A549 (cell line): ENCODE data around the gene IL20RA. TPM values are rescaled to one million over a fixed set of nuclear protein-coding genes. Genes with fewer than 3 reads are reported as not detected.

ENCODE experiments used
- ATAC-seq, 2 experiments: fragments of 200-7000 bp in 1 of 2; fragments of >200 bp in 1 of 2; cut with Nextera tagmentation in 1 of 2; cut with Tn5 transposase in 1 of 2; 3 replicates each; pipeline versions ENCODE4 v1.8.0 to v1.9.1; 2018 to 2020; ENCODE audit warnings: mild to moderate bottlenecking in 1 of 2, moderate library complexity in 1 of 2
- CTCF ChIA-PET: fragments of 300-600 bp; sonication (Branson Sonifier 250); formaldehyde crosslinking; extraction: SDS; loops from one replicate; lab custom pipeline; 2021; ENCODE audit warnings: antibody characterized with exemption, inconsistent platforms; lab: Yijun Ruan, JAX
- POLR2A ChIA-PET: fragments of 350-600 bp; formaldehyde crosslinking; extraction: SDS; loops from one replicate; lab custom pipeline; 2021; ENCODE audit warnings: antibody characterized with exemption, inconsistent platforms; lab: Yijun Ruan, JAX
- DNase-seq, 2 experiments: peaks; one replicate each; pipeline versions ENCODE4 v3.0.0 to v3.0.0-alpha.2; 2011 to 2016; ENCODE audit warnings: low read depth in 1 of 2, low spot score in 1 of 2
- FAIRE-seq: peaks from 2 replicates; lab custom pipeline; 2011; peaks lifted over from hg19 to GRCh38; lab: Jason Lieb, UNC
- H3K27ac ChIP-seq, 2 experiments: fragments of >200 bp; sonication (Bioruptor Twin); formaldehyde crosslinking; 3 replicates each; pipeline ENCODE4 v1.5.1; 2016 to 2017
- H3K4me1 ChIP-seq: fragments of >200 bp; sonication (Bioruptor Twin); formaldehyde crosslinking; 3 replicates; pipeline ENCODE4 v1.6.1; 2016
- H3K4me2 ChIP-seq: fragments of >200 bp; sonication (Bioruptor Twin); formaldehyde crosslinking; 3 replicates; pipeline ENCODE4 v1.6.1; 2016
- H3K4me3 ChIP-seq: fragments of >200 bp; sonication (Bioruptor Twin); formaldehyde crosslinking; 3 replicates; pipeline ENCODE4 v1.5.1; 2016
- H3K9me3 ChIP-seq: fragments of >200 bp; sonication (Bioruptor Twin); formaldehyde crosslinking; 3 replicates; pipeline ENCODE4 v1.6.1; 2016
- BHLHE40 ChIP-seq: IDR thresholded peaks from 2 replicates; pipeline ENCODE4 v1.6.1; 2012; ENCODE audit warnings: low read depth, low read length, inconsistent platforms
- CBX2 ChIP-seq: fragments of 200-600 bp; sonication (generic); IDR thresholded peaks from 2 replicates; pipeline ENCODE4 v1.6.1; 2016; ENCODE audit warnings: low read depth, mild to moderate bottlenecking, borderline replicate concordance
- CBX8 ChIP-seq: fragments of 200-600 bp; sonication (generic); IDR thresholded peaks from 2 replicates; pipeline ENCODE4 v1.6.1; 2016
- CHD2 ChIP-seq: fragments of 150-350 bp; IDR thresholded peaks from 2 replicates; pipeline ENCODE4 v1.6.1; 2014; ENCODE audit warnings: low read length; ENCODE audit not compliant: partially characterized antibody
- CHD4 ChIP-seq: fragments of 200-600 bp; sonication (generic); IDR thresholded peaks from 2 replicates; pipeline ENCODE4 v1.6.1; 2016; ENCODE audit warnings: antibody characterized with exemption, mild to moderate bottlenecking, borderline replicate concordance
- EP300 ChIP-seq, 2 experiments: fragments of >200 bp; sonication (Bioruptor Twin); formaldehyde crosslinking; IDR thresholded peaks; 2 replicates in 1 of 2; 3 replicates in 1 of 2; pipeline ENCODE4 v1.6.1; 2016 to 2017
- FOSL2 ChIP-seq, 2 experiments: fragments of 450-650 bp in 1 of 2; fragments of >200 bp in 1 of 2; sonication (Bioruptor Twin) in 1 of 2; formaldehyde crosslinking; IDR thresholded peaks; 2 replicates each; pipeline versions ENCODE4 v1.5.0 to v1.6.1; 2016 to 2020; ENCODE audit warnings: mild to moderate bottlenecking in 1 of 2, moderate library complexity in 1 of 2
- HDAC2 ChIP-seq: fragments of 200-600 bp; sonication (generic); IDR thresholded peaks from 2 replicates; pipeline ENCODE4 v1.6.1; 2016
- HOXB13 ChIP-seq: fragments of 250-450 bp; sonication (Bioruptor Pico); IDR thresholded peaks from 2 replicates; pipeline ENCODE4 v1.5.0; 2020; ENCODE audit warnings: low read depth, mild to moderate bottlenecking, moderate library complexity
- JUNB ChIP-seq: fragments of >200 bp; sonication (Bioruptor Twin); formaldehyde crosslinking; IDR thresholded peaks from 2 replicates; pipeline ENCODE4 v1.6.1; 2016
- NFE2L2 ChIP-seq: fragments of 150-350 bp; conservative IDR thresholded peaks from 2 replicates; pipeline ENCODE4 v1.6.1; 2014; ENCODE audit warnings: low read length
- NR3C1 ChIP-seq: fragments of >200 bp; sonication (Bioruptor Twin); formaldehyde crosslinking; IDR thresholded peaks from 3 replicates; pipeline ENCODE4 v1.6.1; 2017
- RNF2 ChIP-seq: fragments of 200-600 bp; sonication (generic); IDR thresholded peaks from 2 replicates; pipeline ENCODE4 v1.6.1; 2016; ENCODE audit warnings: low read depth, mild to moderate bottlenecking, antibody characterized with exemption, moderate library complexity, borderline replicate concordance
- SREBF2 ChIP-seq: fragments of 450-650 bp; IDR thresholded peaks from 2 replicates; pipeline ENCODE4 v1.6.1; 2014; ENCODE audit warnings: mild to moderate bottlenecking, moderate library complexity
- TFCP2L1 ChIP-seq: fragments of 250-450 bp; sonication (Bioruptor Pico); IDR thresholded peaks from 2 replicates; pipeline ENCODE4 v1.5.0; 2021; ENCODE audit warnings: mild to moderate bottlenecking
- ZFP36 ChIP-seq: fragments of 450-650 bp; IDR thresholded peaks from 2 replicates; pipeline ENCODE4 v1.6.1; 2014; ENCODE audit warnings: borderline replicate concordance; ENCODE audit not compliant: partially characterized antibody
- ZSCAN20 ChIP-seq: fragments of 250-450 bp; sonication (Bioruptor Pico); IDR thresholded peaks from 2 replicates; pipeline ENCODE4 v1.8.0; 2022; ENCODE audit warnings: mild to moderate bottlenecking, moderate library complexity
- WGBS: methylation state at CpG from one replicate; pipeline ENCODE4 v1.1.6; 2017; ENCODE audit errors: missing lambda C conversion rate; 5-methylcytosine and 5-hydroxymethylcytosine counted together
- polyA plus RNA-seq, 4 experiments: library from polyadenylated mRNA; depleted of rRNA in 3 of 4; stranded (reverse); fragments of >200 nt; fragmentation: RNase III in 1 of 4; extraction: RNeasy Plus Mini Kit Qiagen cat#74134 plus additional on column Dnase treatment in 1 of 4; gene quantifications; 2 replicates in 3 of 4; 3 replicates in 1 of 4; pipeline ENCODE4 v1.2.3, GENCODE V29; 2011 to 2017
- TF ChIP-seq, protein P1 (sequence below): IDR thresholded peaks from 2 replicates; pipeline ENCODE4 v1.6.1; 2012
- TF ChIP-seq, protein P2 (sequence below): fragments of 200-600 bp; sonication (generic); IDR thresholded peaks from 2 replicates; pipeline ENCODE4 v1.6.1; 2016; ENCODE audit warnings: antibody characterized with exemption, mild to moderate bottlenecking, moderate library complexity
- TF ChIP-seq, protein P3 (sequence below): IDR thresholded peaks from 2 replicates; pipeline ENCODE4 v1.6.1; 2012; ENCODE audit warnings: low read depth, borderline replicate concordance
- TF ChIP-seq, protein P4 (sequence below): fragments of >200 bp; sonication (Bioruptor Twin); formaldehyde crosslinking; IDR thresholded peaks from 2 replicates; pipeline ENCODE4 v1.6.1; 2016

IL20RA gene
- polyA plus RNA-seq, 2 of the 4 experiments (the other 2 are of a cell fraction) = 0.08 TPM; not detected in 1

DNA sequence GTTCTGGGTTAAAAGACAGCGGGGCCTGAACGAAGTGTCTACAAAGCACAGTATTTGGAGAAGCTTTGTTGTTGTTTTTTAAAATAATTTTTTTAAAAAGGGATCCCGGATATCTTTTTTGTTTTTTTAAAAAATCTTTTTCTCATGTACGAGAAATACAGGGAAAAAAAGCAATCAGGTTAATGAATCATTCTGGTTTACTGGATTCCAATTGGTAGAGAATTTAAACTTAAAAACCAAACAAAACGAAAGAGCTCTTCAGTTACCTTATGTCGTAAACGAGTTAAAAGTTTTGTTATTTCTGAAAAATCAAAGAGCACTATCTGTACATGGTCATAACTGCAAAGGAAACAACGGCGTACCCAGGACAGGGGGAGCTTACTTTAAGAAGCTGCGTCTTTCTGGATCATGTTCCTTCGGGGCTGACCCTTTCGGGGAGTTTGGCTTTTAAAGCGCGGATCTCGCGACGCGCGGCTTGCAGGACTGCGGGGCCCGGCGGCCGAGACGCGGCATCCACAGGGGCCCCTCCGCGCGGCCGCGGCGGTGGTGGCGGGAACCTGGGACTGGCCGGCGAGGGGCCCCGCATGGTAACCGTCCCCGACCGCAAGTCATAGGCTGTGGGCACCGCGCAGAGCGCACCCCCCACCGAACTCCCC, 927 bp downstream of the IL20RA start:
- CTCF ChIA-PET = interaction anchor here (0.6 to 1.4 kb wide), 4 partner anchors 33 to 417 kb away, joined by 3 read pairs; no protein-coding TSS in a partner anchor

DNA sequence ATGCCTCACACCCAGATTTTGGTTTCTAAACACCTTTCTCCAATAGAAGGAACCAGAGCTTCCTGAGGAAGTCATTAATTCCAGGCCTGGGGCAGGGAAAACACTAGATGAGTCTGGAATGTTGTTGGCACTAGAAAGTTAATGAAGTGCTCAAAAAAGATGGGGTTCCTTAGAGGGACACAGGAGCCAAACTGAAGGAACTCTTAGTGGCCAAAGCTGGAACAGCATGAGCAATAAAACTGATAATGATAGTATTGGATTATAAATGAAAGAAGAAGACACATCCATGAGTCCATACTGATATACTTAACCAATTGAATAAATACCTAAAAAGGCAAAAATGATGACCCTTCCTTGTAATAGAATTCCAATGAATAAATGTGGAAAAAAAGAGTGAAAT, 4.4 kb downstream of the IL20RA start:
- CTCF ChIA-PET = interaction anchor here (1.3 kb wide), 1 partner anchor 27 kb away, joined by 4 read pairs; no protein-coding TSS in a partner anchor
- TF ChIP-seq NR3C1 (no peak), NFE2L2 (no peak), TFCP2L1 (CRISPR knock-in tag) (no peak)
- FAIRE-seq = no peak

More for the DNA sequence above, 927 bp downstream of the IL20RA start:
- 6% methylated on average over 33 of the region's 42 CpGs for WGBS
- TF ChIP-seq, protein P1, sequence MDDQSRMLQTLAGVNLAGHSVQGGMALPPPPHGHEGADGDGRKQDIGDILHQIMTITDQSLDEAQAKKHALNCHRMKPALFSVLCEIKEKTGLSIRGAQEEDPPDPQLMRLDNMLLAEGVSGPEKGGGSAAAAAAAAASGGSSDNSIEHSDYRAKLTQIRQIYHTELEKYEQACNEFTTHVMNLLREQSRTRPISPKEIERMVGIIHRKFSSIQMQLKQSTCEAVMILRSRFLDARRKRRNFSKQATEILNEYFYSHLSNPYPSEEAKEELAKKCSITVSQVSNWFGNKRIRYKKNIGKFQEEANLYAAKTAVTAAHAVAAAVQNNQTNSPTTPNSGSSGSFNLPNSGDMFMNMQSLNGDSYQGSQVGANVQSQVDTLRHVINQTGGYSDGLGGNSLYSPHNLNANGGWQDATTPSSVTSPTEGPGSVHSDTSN = no peak
- peak; percentile 100 for TF ChIP-seq RNF2
- no peak for TF ChIP-seq HDAC2
- peak; percentile 80 for TF ChIP-seq CBX2
- TF ChIP-seq, protein P2, sequence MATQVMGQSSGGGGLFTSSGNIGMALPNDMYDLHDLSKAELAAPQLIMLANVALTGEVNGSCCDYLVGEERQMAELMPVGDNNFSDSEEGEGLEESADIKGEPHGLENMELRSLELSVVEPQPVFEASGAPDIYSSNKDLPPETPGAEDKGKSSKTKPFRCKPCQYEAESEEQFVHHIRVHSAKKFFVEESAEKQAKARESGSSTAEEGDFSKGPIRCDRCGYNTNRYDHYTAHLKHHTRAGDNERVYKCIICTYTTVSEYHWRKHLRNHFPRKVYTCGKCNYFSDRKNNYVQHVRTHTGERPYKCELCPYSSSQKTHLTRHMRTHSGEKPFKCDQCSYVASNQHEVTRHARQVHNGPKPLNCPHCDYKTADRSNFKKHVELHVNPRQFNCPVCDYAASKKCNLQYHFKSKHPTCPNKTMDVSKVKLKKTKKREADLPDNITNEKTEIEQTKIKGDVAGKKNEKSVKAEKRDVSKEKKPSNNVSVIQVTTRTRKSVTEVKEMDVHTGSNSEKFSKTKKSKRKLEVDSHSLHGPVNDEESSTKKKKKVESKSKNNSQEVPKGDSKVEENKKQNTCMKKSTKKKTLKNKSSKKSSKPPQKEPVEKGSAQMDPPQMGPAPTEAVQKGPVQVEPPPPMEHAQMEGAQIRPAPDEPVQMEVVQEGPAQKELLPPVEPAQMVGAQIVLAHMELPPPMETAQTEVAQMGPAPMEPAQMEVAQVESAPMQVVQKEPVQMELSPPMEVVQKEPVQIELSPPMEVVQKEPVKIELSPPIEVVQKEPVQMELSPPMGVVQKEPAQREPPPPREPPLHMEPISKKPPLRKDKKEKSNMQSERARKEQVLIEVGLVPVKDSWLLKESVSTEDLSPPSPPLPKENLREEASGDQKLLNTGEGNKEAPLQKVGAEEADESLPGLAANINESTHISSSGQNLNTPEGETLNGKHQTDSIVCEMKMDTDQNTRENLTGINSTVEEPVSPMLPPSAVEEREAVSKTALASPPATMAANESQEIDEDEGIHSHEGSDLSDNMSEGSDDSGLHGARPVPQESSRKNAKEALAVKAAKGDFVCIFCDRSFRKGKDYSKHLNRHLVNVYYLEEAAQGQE = peak; percentile 65
- TF ChIP-seq, protein P3, sequence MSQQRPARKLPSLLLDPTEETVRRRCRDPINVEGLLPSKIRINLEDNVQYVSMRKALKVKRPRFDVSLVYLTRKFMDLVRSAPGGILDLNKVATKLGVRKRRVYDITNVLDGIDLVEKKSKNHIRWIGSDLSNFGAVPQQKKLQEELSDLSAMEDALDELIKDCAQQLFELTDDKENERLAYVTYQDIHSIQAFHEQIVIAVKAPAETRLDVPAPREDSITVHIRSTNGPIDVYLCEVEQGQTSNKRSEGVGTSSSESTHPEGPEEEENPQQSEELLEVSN = 0 out of 2 replicates have a peak, but pooled peaks have one; percentile 28
- TF ChIP-seq CHD2 = peak; percentile 66
- TF ChIP-seq ZFP36 = peak; percentile 58
- peak; percentile 100 for TF ChIP-seq CBX8
- H3K4me1 ChIP-seq = no peaks in the 10 kb centered on the region
- FAIRE-seq (no peak), ATAC-seq (peak; percentile 44 to 81; a peak in 5 of 6 replicates), DNase-seq (peak; percentile 3 to 16)
- H3K4me3 ChIP-seq = peak overlapping the region; percentile 62
- POLR2A ChIA-PET = no interaction called here
- peak overlapping the region; percentile 71 for H3K4me2 ChIP-seq
- H3K9me3 ChIP-seq = no peaks in the 10 kb centered on the region
- H3K27ac ChIP-seq = peak overlapping the region in 1 of 2 experiments; percentile 74; a peak in 3 of 6 replicates

DNA sequence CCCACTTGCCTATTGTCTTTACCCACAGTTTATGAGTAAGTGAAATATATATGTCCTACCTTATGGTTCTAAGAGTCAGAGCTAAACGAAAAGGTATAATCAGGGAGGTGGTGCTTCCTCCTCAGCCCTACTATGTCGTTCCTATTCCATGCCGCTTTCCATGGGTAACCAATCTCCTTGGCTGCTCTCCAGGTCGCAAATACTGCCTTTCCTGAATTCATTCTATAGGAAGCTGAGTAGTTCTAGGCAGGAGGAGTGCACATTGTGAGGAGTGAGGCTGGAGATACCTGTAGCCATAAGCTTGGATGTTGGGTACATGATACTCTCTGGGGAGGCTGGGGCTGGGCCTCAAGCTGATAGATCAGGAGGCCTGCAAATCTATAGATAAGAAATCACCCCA, 5.8 kb downstream of the IL20RA start:
- WGBS = 34% methylated on average over 4 of the region's 4 CpGs
- DNase-seq (no peak), ATAC-seq (no peak), FAIRE-seq (no peak)
- Histone ChIP-seq H3K27ac (no peak overlapping the region), H3K4me2 (no peak overlapping the region), H3K4me1 (no peaks in the 10 kb centered on the region), H3K4me3 (no peak overlapping the region), H3K9me3 (no peaks in the 10 kb centered on the region)
- POLR2A ChIA-PET = no interaction called here
- CTCF ChIA-PET = no interaction called here
- no peak for TF ChIP-seq SREBF2
- no peak for TF ChIP-seq EP300 (IDR thresholded peaks at IDR 0.05)
- TF ChIP-seq, protein P3 = no peak
- TF ChIP-seq BHLHE40 = no peak
- no peak for TF ChIP-seq ZSCAN20 (CRISPR knock-in tag)
- TF ChIP-seq CHD4 = no peak
- TF ChIP-seq JUNB = no peak
- TF ChIP-seq, protein P4, sequence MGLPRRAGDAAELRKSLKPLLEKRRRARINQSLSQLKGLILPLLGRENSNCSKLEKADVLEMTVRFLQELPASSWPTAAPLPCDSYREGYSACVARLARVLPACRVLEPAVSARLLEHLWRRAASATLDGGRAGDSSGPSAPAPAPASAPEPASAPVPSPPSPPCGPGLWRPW = no peak
- no peak for TF ChIP-seq HOXB13
- no peak for TF ChIP-seq FOSL2 (IDR thresholded peaks at IDR 0.05)
- no peak for TF ChIP-seq FOSL2 (CRISPR knock-in tag; IDR thresholded peaks at IDR 0.05)

More for the DNA sequence above, 4.4 kb downstream of the IL20RA start:
- no peak for ATAC-seq
- DNase-seq = no peak
- POLR2A ChIA-PET = no interaction called here
- Histone ChIP-seq H3K4me2 (no peak overlapping the region), H3K4me1 (no peaks in the 10 kb centered on the region), H3K4me3 (no peak overlapping the region), H3K9me3 (no peaks in the 10 kb centered on the region), H3K27ac (no peak overlapping the region)
